Testis (tissue), 3 donors: Measurements from ENCODE around the gene EXOSC6. TPM values are rescaled to one million over a fixed set of nuclear protein-coding genes. Genes with fewer than 3 reads are reported as not detected.
"Not testable (repeated sequence)": the region's sequence is repeated elsewhere in the genome, so short reads cannot be mapped to it uniquely, and the experiment has no call there.

Experiments
- DNase-seq: peaks from one replicate; pipeline ENCODE4 v3.0.0-alpha.2; 2019
- H3K27ac ChIP-seq, 2 donors: fragments of 200-600 bp; sonication (generic); one replicate each; pipeline ENCODE4 v1.5.1; 2019
- H3K27me3 ChIP-seq: fragments of 200-600 bp; sonication (generic); one replicate; pipeline ENCODE4 v1.5.1; 2019
- H3K36me3 ChIP-seq: fragments of 200-600 bp; sonication (generic); one replicate; pipeline ENCODE4 v1.5.1; 2017; ENCODE audit warnings: low read depth; ENCODE audit errors: missing control alignments
- H3K4me1 ChIP-seq: fragments of 200-600 bp; sonication (generic); one replicate; pipeline ENCODE4 v1.5.1; 2019
- H3K4me3 ChIP-seq, 2 donors: fragments of 200-600 bp; sonication (generic); one replicate each; pipeline ENCODE4 v1.5.1; 2017 to 2019
- H3K9me3 ChIP-seq: fragments of 200-600 bp; sonication (generic); one replicate; pipeline ENCODE4 v1.5.1; 2017
- WGBS, 2 donors: methylation state at CpG; one replicate each; pipeline ENCODE4 v1.1.5; 2018; 5-methylcytosine and 5-hydroxymethylcytosine counted together
- intact Hi-C: fragments of 100-400 bp; cut with DNase I; formaldehyde crosslinking; loops from one replicate; pipeline ENCODE4 v1.15.1; 2023; ENCODE audit warnings: low total_unique reads
- polyA plus RNA-seq: library from polyadenylated mRNA; stranded (reverse); fragments of 350-450 nt; fragmentation: Illumina TruSeq; extraction: RNeasy Lipid Tissue Mini Kit (QIAGEN cat#74804); gene quantifications from one replicate; pipeline ENCODE4 v1.2.3, GENCODE V29; 2014; ENCODE audit warnings: low read depth, low replicate concordance; ENCODE audit not compliant: insufficient read depth
- small RNA-seq, 2 donors: library from RNA; depleted of rRNA; stranded (forward); fragments of <200 nt; gene quantifications; one replicate each; pipeline ENCODE3, GENCODE V24; 2016
- total RNA-seq, 2 donors: library from RNA; depleted of rRNA; stranded (reverse); fragments of >200 nt; gene quantifications; one replicate each; pipeline ENCODE4 v1.2.3, GENCODE V29; 2016

The EXOSC6 gene
- total and polyA plus RNA-seq, 3 donors from 2014 or later = 9.4 to 38.6 (median 33.6) TPM

GRCh38 chr16:70206382-70206781 is 45.4 kb downstream of the EXOSC6 start:
- H3K4me1 ChIP-seq, H3K4me3 ChIP-seq, H3K9me3 ChIP-seq, H3K27me3 ChIP-seq, H3K27ac ChIP-seq, DNase-seq, H3K36me3 ChIP-seq, intact Hi-C loops: not testable (repeated sequence)
- 95 to 98% methylated on average over 6 of the region's 6 CpGs for WGBS, 2 donors

- H3K27ac ChIP-seq, H3K4me1 ChIP-seq, H3K27me3 ChIP-seq, intact Hi-C loops, H3K9me3 ChIP-seq, DNase-seq, H3K36me3 ChIP-seq, H3K4me3 ChIP-seq: not testable (repeated sequence)
- 93% methylated on average over 24 of the region's 46 CpGs; no CpG with 5 or more reads in 1 of the 2 donors for WGBS, 2 donors
Measured at GRCh38 chr16:70204668-70205405, 46.9 kb downstream of the EXOSC6 start.

DNA sequence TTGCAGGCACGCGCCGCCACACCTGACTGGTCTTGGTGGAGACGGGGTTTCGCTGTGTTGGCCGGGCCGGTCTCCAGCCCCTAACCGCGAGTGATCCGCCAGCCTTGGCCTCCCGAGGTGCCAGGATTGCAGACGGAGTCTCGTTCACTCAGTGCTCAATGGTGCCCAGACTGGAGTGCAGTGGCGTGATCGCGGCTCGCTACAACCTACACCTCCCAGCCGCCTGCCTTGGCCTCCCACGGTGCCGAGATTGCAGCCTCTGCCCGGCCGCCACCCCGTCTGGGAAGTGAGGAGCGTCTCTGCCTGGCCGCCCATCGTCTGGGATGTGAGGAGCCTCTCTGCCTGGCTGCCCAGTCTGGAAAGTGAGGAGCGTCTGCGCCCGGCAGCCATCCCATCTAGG is 47.7 kb downstream of the EXOSC6 start:
- H3K4me3 ChIP-seq, H3K4me1 ChIP-seq, DNase-seq, H3K27me3 ChIP-seq, H3K36me3 ChIP-seq, intact Hi-C loops, H3K9me3 ChIP-seq, H3K27ac ChIP-seq: not testable (repeated sequence)
- 95% methylated on average over 19 of the region's 29 CpGs; no CpG with 5 or more reads in 1 of the 2 donors for WGBS, 2 donors

- H3K4me1 ChIP-seq, H3K4me3 ChIP-seq, DNase-seq, intact Hi-C loops, H3K9me3 ChIP-seq, H3K27ac ChIP-seq, H3K36me3 ChIP-seq, H3K27me3 ChIP-seq: not testable (repeated sequence)
- 73 to 76% methylated on average over 4 to 6 of the region's 7 CpGs for WGBS, 2 donors
Measured at GRCh38 chr16:70203508-70203907, 48.2 kb downstream of the EXOSC6 start.

DNA sequence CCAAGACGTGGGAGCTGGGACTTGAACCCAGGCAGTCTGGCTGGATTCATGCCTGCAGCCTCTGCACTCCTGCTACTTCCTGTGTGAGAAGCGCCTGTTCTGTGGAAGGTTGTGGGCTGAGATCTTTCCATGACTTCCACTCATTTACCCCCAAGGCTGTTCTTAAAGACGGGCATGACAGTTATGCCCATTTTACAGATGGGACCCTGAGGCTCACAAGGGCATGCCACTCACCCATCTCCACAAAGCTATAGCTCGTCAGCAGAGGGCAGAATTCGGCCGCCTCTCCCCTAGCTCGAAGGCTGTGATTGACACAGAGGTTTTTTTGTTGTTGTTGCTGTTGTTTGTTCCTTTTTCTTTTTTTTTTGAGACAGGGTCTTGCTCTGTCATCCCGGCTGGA is 51.7 kb downstream of the EXOSC6 start:
- 82 to 85% methylated on average over 8 of the region's 8 CpGs for WGBS, 2 donors
- peaks cover 16% of the 10 kb centered on the region for H3K4me1 ChIP-seq

DNA sequence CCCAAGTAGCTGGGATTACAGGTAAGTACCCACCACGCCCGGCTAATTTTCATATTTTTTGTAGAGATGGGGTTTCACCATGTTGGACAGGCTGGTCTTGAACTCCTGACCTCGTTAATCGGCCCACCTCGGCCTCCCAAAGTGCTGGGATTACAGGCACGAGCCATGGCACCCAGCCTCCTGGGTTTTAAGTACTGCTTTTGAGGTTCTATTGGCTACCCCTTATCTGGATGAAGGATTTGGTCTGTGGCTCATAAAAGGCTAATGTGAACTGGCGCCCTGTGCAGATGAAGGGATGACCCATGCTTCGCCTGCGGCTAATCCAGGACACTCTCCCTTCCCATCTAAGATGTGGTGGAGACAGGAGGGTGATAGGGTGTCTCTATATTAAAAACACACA is 52.6 kb downstream of the EXOSC6 start:
- DNase-seq, H3K36me3 ChIP-seq, H3K27me3 ChIP-seq, H3K4me3 ChIP-seq, H3K9me3 ChIP-seq, intact Hi-C loops: not testable (repeated sequence)
- 68 to 78% methylated on average over 9 of the region's 9 CpGs for WGBS, 2 donors
- Histone ChIP-seq H3K4me1 (peaks cover 16% of the 10 kb centered on the region), H3K27ac (peak overlapping the region in 1 of 2 donors; percentile 17)

More for the DNA sequence above, 51.7 kb downstream of the EXOSC6 start:
- H3K27ac ChIP-seq, H3K4me3 ChIP-seq, H3K9me3 ChIP-seq, H3K36me3 ChIP-seq, H3K27me3 ChIP-seq, DNase-seq, intact Hi-C loops: not testable (repeated sequence)

DNA sequence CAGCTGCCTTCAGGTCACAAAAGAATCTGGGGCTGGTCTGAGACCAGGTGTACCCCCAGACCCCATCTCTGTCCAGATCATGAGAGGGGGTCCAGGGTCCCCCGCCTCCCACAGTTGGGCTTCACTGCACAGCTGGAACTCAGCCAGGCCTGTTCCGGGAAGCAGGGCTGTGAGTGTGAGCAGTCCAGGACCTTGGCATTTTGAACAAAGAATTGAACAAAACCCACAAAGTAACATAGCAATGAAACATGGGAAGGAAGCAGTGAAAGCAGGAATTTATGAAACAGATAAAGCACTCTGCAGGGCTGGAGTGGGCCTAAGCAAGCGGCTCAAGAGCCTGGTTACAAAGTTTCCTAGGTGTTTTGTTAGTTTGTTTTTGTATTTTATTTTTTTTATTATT is 53.1 kb downstream of the EXOSC6 start:
- H3K27ac ChIP-seq = peak overlapping the region in 1 of 2 donors; percentile 17
- H3K9me3 ChIP-seq, intact Hi-C loops, H3K36me3 ChIP-seq, H3K4me3 ChIP-seq, H3K27me3 ChIP-seq: not testable (repeated sequence)
- peak; percentile 33 for DNase-seq
- peaks cover 16% of the 10 kb centered on the region for H3K4me1 ChIP-seq
- WGBS, 2 donors = 28 to 30% methylated on average over 3 of the region's 3 CpGs

DNA sequence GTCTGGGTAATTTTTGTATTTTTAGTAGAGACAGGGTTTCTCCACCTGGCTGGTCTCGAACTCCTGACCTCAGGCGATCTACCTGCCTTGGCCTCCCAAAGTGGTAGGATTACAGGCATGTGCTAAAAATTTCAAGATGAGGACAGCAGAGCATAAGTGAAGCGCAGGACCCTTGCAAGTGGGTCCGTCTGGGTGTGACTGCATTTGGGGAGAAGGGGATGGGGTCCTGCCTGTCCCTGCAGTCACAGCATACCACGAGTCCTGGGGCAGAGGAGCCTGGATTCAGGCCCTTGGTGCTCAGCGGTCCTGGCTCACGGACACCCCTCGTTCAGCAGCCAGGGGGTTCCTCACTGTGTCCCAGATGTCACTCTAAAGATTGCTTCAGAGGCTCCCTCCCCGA is 53.5 kb downstream of the EXOSC6 start:
- H3K36me3 ChIP-seq, DNase-seq, H3K4me3 ChIP-seq, H3K9me3 ChIP-seq, intact Hi-C loops, H3K27ac ChIP-seq, H3K27me3 ChIP-seq: not testable (repeated sequence)
- H3K4me1 ChIP-seq = peaks cover 16% of the 10 kb centered on the region
- 69 to 83% methylated on average over 9 of the region's 9 CpGs for WGBS, 2 donors

DNA sequence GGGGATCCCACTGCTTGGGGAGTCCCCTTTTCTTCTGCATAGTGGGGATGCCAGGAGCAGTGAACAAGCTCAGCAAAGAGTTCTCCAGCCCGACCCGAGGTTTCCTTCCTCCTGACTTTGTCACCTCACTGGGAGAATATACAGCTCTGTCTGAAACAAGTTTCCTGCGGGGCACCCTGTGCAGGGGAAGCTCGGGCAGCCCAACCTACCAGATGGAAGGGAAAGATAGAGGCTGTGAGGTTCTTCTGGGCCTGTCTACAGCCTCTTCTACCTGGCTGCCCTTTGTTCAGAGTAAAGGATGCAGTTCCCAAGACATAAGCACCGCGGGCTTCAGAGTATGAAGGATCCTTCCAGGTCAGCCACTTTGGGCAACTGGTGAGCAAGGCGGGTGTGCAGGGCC is 54.1 kb downstream of the EXOSC6 start:
- H3K27ac ChIP-seq, H3K9me3 ChIP-seq, H3K4me3 ChIP-seq, DNase-seq, H3K27me3 ChIP-seq, H3K36me3 ChIP-seq, intact Hi-C loops: not testable (repeated sequence)
- H3K4me1 ChIP-seq = peaks cover 16% of the 10 kb centered on the region
- WGBS, 2 donors = 74 to 77% methylated on average over 5 to 6 of the region's 7 CpGs

Small RNA genes within 50 kb of the gene (small RNA-seq; reads per million reads assigned to genes)
- gene AC009060.2 (0 reads per million in 2 donors), gene RN7SL279P (0 reads per million in 2 donors)

Other genes with a start within 250 kb of the EXOSC6 start
- gene PDPR, start 137.6 kb downstream of the EXOSC6 start, total RNA-seq = 10 to 100 TPM; 53.6 to 56.0 TPM
- 28.6 TPM for gene PDPR, start 137.6 kb downstream of the EXOSC6 start, polyA plus RNA-seq
- 10 to 100 TPM in 1 of 2 donors, 1 to 10 TPM in 1; 7.9 to 31.9 TPM for gene CLEC18C, start 78.2 kb downstream of the EXOSC6 start, total RNA-seq
- gene CLEC18C, start 78.2 kb downstream of the EXOSC6 start, polyA plus RNA-seq = 3.1 TPM
- gene AARS1, start 37.6 kb upstream of the EXOSC6 start, total RNA-seq = 10 to 100 TPM; 68.7 to 68.9 TPM
- 56.8 TPM for gene AARS1, start 37.6 kb upstream of the EXOSC6 start, polyA plus RNA-seq
- gene DDX19B, start 47.2 kb upstream of the EXOSC6 start, total RNA-seq = 10 to 100 TPM; 59.5 to 80.2 TPM
- gene DDX19B, start 47.2 kb upstream of the EXOSC6 start, polyA plus RNA-seq = 123 TPM
- gene DDX19A, start 95.0 kb upstream of the EXOSC6 start, total RNA-seq = 10 to 100 TPM; 41.3 to 43.5 TPM
- gene DDX19A, start 95.0 kb upstream of the EXOSC6 start, polyA plus RNA-seq = 26.5 TPM
- gene ST3GAL2, start 187.2 kb upstream of the EXOSC6 start, total RNA-seq = 10 to 100 TPM; 32.5 to 46.2 TPM
- gene ST3GAL2, start 187.2 kb upstream of the EXOSC6 start, polyA plus RNA-seq = 20.2 TPM
- 10 to 100 TPM; 26.4 to 36.3 TPM for gene FCSK, start 202.7 kb upstream of the EXOSC6 start, total RNA-seq
- gene FCSK, start 202.7 kb upstream of the EXOSC6 start, polyA plus RNA-seq = 12.4 TPM